GM12892 (cell line): Measurements from ENCODE around the gene DHX16.

Experiments used
- POLR2A ChIP-seq: IDR thresholded peaks from 2 replicates; pipeline ENCODE4 v1.6.1; 2011; ENCODE audit warnings: low read depth, low read length, control low read depth
- TAF1 ChIP-seq: IDR thresholded peaks from 2 replicates; pipeline ENCODE4 v1.6.1; 2011; ENCODE audit warnings: low read depth, mild to moderate bottlenecking, control low read depth, low read length, borderline replicate concordance

DNA sequence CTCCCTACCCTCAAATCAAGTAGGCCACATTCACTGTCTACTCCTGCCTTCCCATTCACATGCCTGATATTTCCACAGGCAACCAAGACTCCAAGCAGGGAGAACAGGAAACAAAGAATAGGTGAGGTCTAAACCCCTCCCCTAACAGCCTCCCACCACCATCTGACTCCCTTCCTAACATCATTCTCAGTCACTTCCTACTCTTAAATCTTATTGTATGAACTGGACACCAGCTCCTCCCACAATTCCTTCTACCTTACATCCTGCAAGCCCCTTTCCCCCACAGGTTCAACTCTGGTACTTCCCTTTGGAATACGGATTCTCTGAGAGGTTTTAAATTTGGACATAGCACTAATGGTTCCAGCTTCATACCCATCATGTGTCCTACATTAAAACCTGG is 26.8 kb downstream of the DHX16 start:
- TF ChIP-seq POLR2A = no peak
- TF ChIP-seq TAF1 = no peak
